HepG2 (cell line): ENCODE results near the gene SH2D6. TPM values are rescaled to one million over a fixed set of nuclear protein-coding genes. Genes with fewer than 3 reads are reported as not detected.

ENCODE experiments used
- BRCA1 ChIP-seq: sonication (generic); formaldehyde crosslinking; IDR thresholded peaks from 2 replicates; pipeline ENCODE4 v1.4.0; 2020; ENCODE audit warnings: missing genetic modification reagents
- CBX2 ChIP-seq, 2 experiments: fragments of 200-600 bp in 1 of 2; sonication (generic); formaldehyde crosslinking in 1 of 2; IDR thresholded peaks; 2 replicates each; pipeline versions ENCODE4 v1.7.0 to v1.8.1; 2018 to 2022; ENCODE audit warnings: low read depth in 2 of 2, low read length in 1 of 2, mild to moderate bottlenecking in 1 of 2, missing genetic modification reagents in 1 of 2
- CREB1 ChIP-seq, 2 experiments: fragments of 450-650 bp in 1 of 2; IDR thresholded peaks; 2 replicates each; pipeline ENCODE4 v1.6.1; 2016 to 2017; ENCODE audit warnings: control low read depth in 1 of 2, mild to moderate bottlenecking in 1 of 2, missing compliant biosample characterization in 1 of 2, missing genetic modification characterization in 1 of 2
- EP300 ChIP-seq, 3 experiments: sonication (generic) in 1 of 3; formaldehyde crosslinking in 1 of 3; IDR thresholded peaks; 2 replicates each; pipeline versions ENCODE4 v1.5.1 to v1.6.1; 2011 to 2020; ENCODE audit warnings: low read depth in 2 of 3, low read length in 2 of 3, borderline replicate concordance in 1 of 3, improper control_type of control experiment in 1 of 3, mild to moderate bottlenecking in 1 of 3, missing genetic modification reagents in 1 of 3, moderate library complexity in 1 of 3
- FOSL2 ChIP-seq: sonication (generic); formaldehyde crosslinking; IDR thresholded peaks from 2 replicates; pipeline ENCODE4 v1.4.0; 2020; ENCODE audit warnings: missing genetic modification reagents
- FOXC1 ChIP-seq: sonication (generic); formaldehyde crosslinking; IDR thresholded peaks from 2 replicates; pipeline ENCODE4 v1.8.0; 2022; ENCODE audit warnings: mild to moderate bottlenecking, missing genetic modification reagents, borderline replicate concordance
- NCOR1 ChIP-seq: fragments of 200-600 bp; sonication (generic); IDR thresholded peaks from 2 replicates; pipeline ENCODE4 v1.7.0; 2017; ENCODE audit warnings: antibody characterized with exemption, low read length, borderline replicate concordance
- PITX1 ChIP-seq: sonication (generic); formaldehyde crosslinking; IDR thresholded peaks from 2 replicates; pipeline ENCODE4 v1.5.1; 2020; ENCODE audit warnings: mild to moderate bottlenecking, missing genetic modification reagents
- RFX1 ChIP-seq: fragments of 450-650 bp; IDR thresholded peaks from 2 replicates; pipeline ENCODE4 v1.6.1; 2017
- RXRB ChIP-seq: IDR thresholded peaks from 2 replicates; pipeline ENCODE4 v1.6.1; 2016; ENCODE audit warnings: borderline replicate concordance, missing genetic modification reagents, missing compliant biosample characterization
- SMAD3 ChIP-seq: sonication (generic); formaldehyde crosslinking; IDR thresholded peaks from 2 replicates; pipeline ENCODE4 v1.4.0; 2020; ENCODE audit warnings: missing genetic modification reagents
- TAF1 ChIP-seq: sonication (generic); formaldehyde crosslinking; IDR thresholded peaks from 2 replicates; pipeline ENCODE4 v1.4.0; 2020; ENCODE audit warnings: missing genetic modification reagents
- ZNF136 ChIP-seq: sonication (generic); formaldehyde crosslinking; IDR thresholded peaks from 2 replicates; pipeline ENCODE4 v1.8.1; 2022; ENCODE audit warnings: low read depth, mild to moderate bottlenecking, moderate library complexity, missing genetic modification reagents
- ZNF235 ChIP-seq: sonication (generic); formaldehyde crosslinking; IDR thresholded peaks from 2 replicates; pipeline ENCODE4 v1.8.1; 2023; ENCODE audit warnings: mild to moderate bottlenecking, missing genetic modification reagents, borderline replicate concordance
- ZNF24 ChIP-seq: fragments of 450-650 bp; IDR thresholded peaks from 2 replicates; pipeline ENCODE4 v1.6.1; 2017; ENCODE audit warnings: antibody characterized with exemption, mild to moderate bottlenecking
- ZNF432 ChIP-seq: sonication (generic); formaldehyde crosslinking; IDR thresholded peaks from 2 replicates; pipeline ENCODE4 v1.5.0; 2020; ENCODE audit warnings: missing genetic modification reagents, mild to moderate bottlenecking, borderline replicate concordance
- ZNF879 ChIP-seq: sonication (generic); formaldehyde crosslinking; IDR thresholded peaks from 2 replicates; pipeline ENCODE4 v1.8.1; 2023; ENCODE audit warnings: missing genetic modification reagents
- ZSCAN22 ChIP-seq: sonication (generic); formaldehyde crosslinking; IDR thresholded peaks from 2 replicates; pipeline ENCODE4 v1.4.0; 2020; ENCODE audit warnings: mild to moderate bottlenecking, missing genetic modification reagents
- polyA plus RNA-seq, 8 experiments: library from polyadenylated mRNA; depleted of rRNA in 3 of 8; stranded (reverse) in 7 of 8; unstranded in 1 of 8; fragments of >200 nt; fragmentation: Illumina TruSeq in 4 of 8; extraction: Trizol in 4 of 8; gene quantifications; 2 replicates each; pipeline versions ENCODE4 v1.2.1 to v1.2.3, GENCODE V29; 2011 to 2016; ENCODE audit warnings: low read depth in 4 of 8, missing spikeins in 1 of 8, mixed read lengths in 1 of 8; ENCODE audit not compliant: insufficient read depth in 1 of 8
- total RNA-seq, 5 experiments: library from RNA; depleted of rRNA; stranded (reverse); fragments of >200 nt; fragmentation: Illumina TruSeq; extraction: Trizol; gene quantifications; 2 replicates each; pipeline ENCODE4 v1.2.3, GENCODE V29; 2016; ENCODE audit warnings: low read depth in 1 of 5
- TF ChIP-seq, protein P1 (sequence below): sonication (generic); formaldehyde crosslinking; conservative IDR thresholded peaks from 2 replicates; pipeline ENCODE4 v1.8.0; 2022; ENCODE audit warnings: missing genetic modification reagents
- TF ChIP-seq, protein P2 (sequence below): sonication (generic); formaldehyde crosslinking; IDR thresholded peaks from 2 replicates; pipeline ENCODE4 v1.8.1; 2023; ENCODE audit warnings: mild to moderate bottlenecking, moderate library complexity, missing genetic modification reagents
- TF ChIP-seq, protein P3 (sequence below): sonication (generic); formaldehyde crosslinking; IDR thresholded peaks from 2 replicates; pipeline ENCODE4 v1.5.1; 2020; ENCODE audit warnings: mild to moderate bottlenecking, missing genetic modification reagents, moderate library complexity

SH2D6 gene
- total and polyA plus RNA-seq, 2 of the 13 experiments (the other 11 are each of a cell fraction or from before 2014, with no cell fraction given) = 0.11 to 0.26 TPM

DNA sequence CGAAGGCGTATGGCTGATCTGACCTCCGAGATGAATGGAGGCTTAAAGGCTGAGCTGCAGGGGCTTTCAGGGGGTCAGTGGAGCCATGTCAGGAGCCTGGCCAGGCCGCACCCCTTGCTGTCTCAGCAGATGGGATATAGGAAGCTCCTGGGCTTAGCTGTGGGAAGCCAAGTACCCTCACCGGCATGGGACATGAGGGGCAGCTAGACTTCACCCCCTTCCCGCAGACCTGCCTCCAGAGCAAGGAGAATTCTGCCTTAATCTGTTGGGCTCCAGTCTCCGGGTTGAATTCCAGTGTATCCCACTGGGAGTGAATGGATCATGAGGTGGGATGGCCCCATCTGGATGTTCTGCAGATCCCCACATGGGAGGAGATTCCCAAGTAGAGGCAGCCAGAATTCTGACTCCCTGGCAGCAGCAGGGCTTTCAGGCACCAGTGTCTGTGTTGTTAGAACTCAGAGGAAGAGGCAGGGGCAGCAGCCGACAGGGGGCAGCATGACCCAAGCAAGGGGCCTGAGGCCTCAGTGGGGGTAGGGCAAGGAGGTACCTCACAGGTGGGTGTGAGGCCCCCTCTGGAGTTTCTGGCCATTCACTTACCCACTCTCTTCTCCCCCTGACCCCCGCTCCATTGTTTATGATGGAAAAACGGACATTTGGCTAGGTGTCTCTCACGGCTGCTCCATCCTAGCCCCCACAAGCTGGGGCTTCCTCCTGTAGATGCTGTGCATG, 27.4 kb upstream of the SH2D6 start (continued):
- TF ChIP-seq NCOR1 = no peak
- TF ChIP-seq ZNF432 (CRISPR knock-in tag) = no peak
- TF ChIP-seq ZNF24 = no peak
- TF ChIP-seq EP300 (IDR thresholded peaks at IDR 0.05; ENCODE audit: low read depth in 2 of 2, low read length in 2 of 2) = no peak
- no peak for TF ChIP-seq EP300 (CRISPR knock-in tag; IDR thresholded peaks at IDR 0.05; ENCODE audit: borderline replicate concordance)
- TF ChIP-seq RFX1 = no peak
- TF ChIP-seq, protein P1, sequence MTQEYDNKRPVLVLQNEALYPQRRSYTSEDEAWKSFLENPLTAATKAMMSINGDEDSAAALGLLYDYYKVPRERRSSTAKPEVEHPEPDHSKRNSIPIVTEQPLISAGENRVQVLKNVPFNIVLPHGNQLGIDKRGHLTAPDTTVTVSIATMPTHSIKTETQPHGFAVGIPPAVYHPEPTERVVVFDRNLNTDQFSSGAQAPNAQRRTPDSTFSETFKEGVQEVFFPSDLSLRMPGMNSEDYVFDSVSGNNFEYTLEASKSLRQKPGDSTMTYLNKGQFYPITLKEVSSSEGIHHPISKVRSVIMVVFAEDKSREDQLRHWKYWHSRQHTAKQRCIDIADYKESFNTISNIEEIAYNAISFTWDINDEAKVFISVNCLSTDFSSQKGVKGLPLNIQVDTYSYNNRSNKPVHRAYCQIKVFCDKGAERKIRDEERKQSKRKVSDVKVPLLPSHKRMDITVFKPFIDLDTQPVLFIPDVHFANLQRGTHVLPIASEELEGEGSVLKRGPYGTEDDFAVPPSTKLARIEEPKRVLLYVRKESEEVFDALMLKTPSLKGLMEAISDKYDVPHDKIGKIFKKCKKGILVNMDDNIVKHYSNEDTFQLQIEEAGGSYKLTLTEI (CRISPR knock-in tag) = no peak
- TF ChIP-seq BRCA1 (CRISPR knock-in tag) = no peak
- no peak for TF ChIP-seq CBX2 (IDR thresholded peaks at IDR 0.05; ENCODE audit: low read depth, low read length)
- TF ChIP-seq CBX2 (CRISPR knock-in tag; IDR thresholded peaks at IDR 0.05; ENCODE audit: low read depth) = no peak
- TF ChIP-seq TAF1 (CRISPR knock-in tag) = no peak
- TF ChIP-seq ZSCAN22 (CRISPR knock-in tag) = no peak
- TF ChIP-seq, protein P2, sequence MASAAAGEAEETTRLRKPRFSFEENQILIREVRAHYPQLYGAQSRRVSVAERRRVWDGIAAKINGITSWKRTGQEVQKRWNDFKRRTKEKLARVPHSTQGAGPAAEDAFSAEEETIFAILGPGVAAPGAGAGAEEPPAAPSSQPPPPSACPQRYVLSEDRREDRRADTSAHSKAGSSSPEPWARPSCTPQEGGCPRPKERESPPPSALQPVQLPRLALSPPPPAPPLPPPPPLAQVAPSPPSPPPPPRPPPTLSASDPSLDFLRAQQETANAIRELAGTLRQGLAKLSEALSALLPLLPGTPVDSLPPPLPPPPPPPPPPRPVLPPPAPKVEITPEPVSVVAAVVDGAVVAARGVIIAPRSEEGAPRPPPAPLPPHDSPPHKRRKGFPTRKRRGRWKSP (CRISPR knock-in tag) = 0 out of 2 replicates have a peak, but pooled peaks have one; percentile 29
- peak; percentile 49 for TF ChIP-seq FOSL2 (CRISPR knock-in tag)
- TF ChIP-seq, protein P3, sequence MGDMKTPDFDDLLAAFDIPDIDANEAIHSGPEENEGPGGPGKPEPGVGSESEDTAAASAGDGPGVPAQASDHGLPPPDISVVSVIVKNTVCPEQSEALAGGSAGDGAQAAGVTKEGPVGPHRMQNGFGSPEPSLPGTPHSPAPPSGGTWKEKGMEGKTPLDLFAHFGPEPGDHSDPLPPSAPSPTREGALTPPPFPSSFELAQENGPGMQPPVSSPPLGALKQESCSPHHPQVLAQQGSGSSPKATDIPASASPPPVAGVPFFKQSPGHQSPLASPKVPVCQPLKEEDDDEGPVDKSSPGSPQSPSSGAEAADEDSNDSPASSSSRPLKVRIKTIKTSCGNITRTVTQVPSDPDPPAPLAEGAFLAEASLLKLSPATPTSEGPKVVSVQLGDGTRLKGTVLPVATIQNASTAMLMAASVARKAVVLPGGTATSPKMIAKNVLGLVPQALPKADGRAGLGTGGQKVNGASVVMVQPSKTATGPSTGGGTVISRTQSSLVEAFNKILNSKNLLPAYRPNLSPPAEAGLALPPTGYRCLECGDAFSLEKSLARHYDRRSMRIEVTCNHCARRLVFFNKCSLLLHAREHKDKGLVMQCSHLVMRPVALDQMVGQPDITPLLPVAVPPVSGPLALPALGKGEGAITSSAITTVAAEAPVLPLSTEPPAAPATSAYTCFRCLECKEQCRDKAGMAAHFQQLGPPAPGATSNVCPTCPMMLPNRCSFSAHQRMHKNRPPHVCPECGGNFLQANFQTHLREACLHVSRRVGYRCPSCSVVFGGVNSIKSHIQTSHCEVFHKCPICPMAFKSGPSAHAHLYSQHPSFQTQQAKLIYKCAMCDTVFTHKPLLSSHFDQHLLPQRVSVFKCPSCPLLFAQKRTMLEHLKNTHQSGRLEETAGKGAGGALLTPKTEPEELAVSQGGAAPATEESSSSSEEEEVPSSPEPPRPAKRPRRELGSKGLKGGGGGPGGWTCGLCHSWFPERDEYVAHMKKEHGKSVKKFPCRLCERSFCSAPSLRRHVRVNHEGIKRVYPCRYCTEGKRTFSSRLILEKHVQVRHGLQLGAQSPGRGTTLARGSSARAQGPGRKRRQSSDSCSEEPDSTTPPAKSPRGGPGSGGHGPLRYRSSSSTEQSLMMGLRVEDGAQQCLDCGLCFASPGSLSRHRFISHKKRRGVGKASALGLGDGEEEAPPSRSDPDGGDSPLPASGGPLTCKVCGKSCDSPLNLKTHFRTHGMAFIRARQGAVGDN = peak; percentile 55
- TF ChIP-seq PITX1 = 0 out of 2 replicates have a peak, but pooled peaks have one; percentile 47
- TF ChIP-seq ZNF136 (CRISPR knock-in tag) = 0 out of 2 replicates have a peak, but pooled peaks have one; percentile 50
- TF ChIP-seq CREB1 (IDR thresholded peaks at IDR 0.05) = no peak
- TF ChIP-seq CREB1 (CRISPR knock-in tag; IDR thresholded peaks at IDR 0.05) = no peak
- TF ChIP-seq SMAD3 (CRISPR knock-in tag) = peak; percentile 72; the same call in 1 of the 2 replicates
- TF ChIP-seq FOXC1 (CRISPR knock-in tag) = 0 out of 2 replicates have a peak, but pooled peaks have one; percentile 43
- no peak for TF ChIP-seq ZNF879 (CRISPR knock-in tag)
- TF ChIP-seq RXRB (CRISPR knock-in tag) = peak; percentile 46; the same call in 1 of the 2 replicates
- TF ChIP-seq ZNF235 = no peak
